ENCODE data around the gene C1orf94. TPM values are rescaled to one million over a fixed set of nuclear protein-coding genes. Genes with fewer than 3 reads are reported as not detected.
A peak's percentile ranks its signal among the peaks of the same experiment; 100 is the strongest.

Gene C1orf94
- total and polyA plus RNA-seq, 2 donors from 2014 or later, result not detected

DNA sequence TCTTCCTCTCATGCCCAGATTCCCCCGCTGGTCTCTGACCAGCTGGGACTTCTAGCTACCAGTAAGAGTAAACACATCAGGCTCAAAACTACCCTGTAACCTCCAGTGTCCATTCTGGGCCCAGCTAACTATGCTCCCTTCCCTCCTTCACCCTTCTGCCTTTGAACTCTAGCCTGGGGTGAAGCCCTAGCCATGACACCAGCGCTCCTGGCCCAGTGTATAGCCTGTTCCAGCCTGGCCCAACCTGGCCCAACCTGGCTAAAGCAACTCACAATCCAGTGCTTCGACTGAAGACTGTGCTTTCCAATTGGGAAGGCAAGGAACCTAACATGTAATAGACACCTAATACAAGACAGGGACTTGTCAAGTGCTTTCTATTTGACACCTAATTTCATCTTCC is 39.3 kb upstream of the C1orf94 start:
- no peak overlapping the region for H3K9ac ChIP-seq (ENCODE audit: low read length in 3 of 3)
- H3K27me3 ChIP-seq (ENCODE audit: control insufficient read depth, insufficient read depth, low read length), result no peaks in the 10 kb centered on the region
- FAIRE-seq (no peak), DNase-seq (peak in 1 of 5 donors; percentile 2)
- H3K36me3 ChIP-seq (ENCODE audit: control insufficient read depth in 2 of 3, insufficient read depth in 3 of 3, low read length in 3 of 3), result no peaks in the 10 kb centered on the region
- H3K9me3 ChIP-seq (ENCODE audit: control insufficient read depth in 2 of 3, insufficient read depth in 1 of 3, low read length in 3 of 3), result no peaks in the 10 kb centered on the region
- intact Hi-C loops (cut with DNase I), result no loop called here
- H3K27ac ChIP-seq (ENCODE audit: low read depth in 2 of 2, low read length in 2 of 2), result no peak overlapping the region
- TF ChIP-seq, protein P1, sequence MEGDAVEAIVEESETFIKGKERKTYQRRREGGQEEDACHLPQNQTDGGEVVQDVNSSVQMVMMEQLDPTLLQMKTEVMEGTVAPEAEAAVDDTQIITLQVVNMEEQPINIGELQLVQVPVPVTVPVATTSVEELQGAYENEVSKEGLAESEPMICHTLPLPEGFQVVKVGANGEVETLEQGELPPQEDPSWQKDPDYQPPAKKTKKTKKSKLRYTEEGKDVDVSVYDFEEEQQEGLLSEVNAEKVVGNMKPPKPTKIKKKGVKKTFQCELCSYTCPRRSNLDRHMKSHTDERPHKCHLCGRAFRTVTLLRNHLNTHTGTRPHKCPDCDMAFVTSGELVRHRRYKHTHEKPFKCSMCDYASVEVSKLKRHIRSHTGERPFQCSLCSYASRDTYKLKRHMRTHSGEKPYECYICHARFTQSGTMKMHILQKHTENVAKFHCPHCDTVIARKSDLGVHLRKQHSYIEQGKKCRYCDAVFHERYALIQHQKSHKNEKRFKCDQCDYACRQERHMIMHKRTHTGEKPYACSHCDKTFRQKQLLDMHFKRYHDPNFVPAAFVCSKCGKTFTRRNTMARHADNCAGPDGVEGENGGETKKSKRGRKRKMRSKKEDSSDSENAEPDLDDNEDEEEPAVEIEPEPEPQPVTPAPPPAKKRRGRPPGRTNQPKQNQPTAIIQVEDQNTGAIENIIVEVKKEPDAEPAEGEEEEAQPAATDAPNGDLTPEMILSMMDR (IDR thresholded peaks at IDR 0.05; ENCODE audit: borderline replicate concordance, extremely low read depth, insufficient read depth), result no peak
- no peaks in the 10 kb centered on the region for H3K4me1 ChIP-seq (ENCODE audit: control insufficient read depth in 2 of 3, insufficient read depth in 2 of 3, low read depth in 1 of 3, low read length in 3 of 3)
- no peak overlapping the region for H3K4me3 ChIP-seq (ENCODE audit: low read length in 3 of 3)

DNA sequence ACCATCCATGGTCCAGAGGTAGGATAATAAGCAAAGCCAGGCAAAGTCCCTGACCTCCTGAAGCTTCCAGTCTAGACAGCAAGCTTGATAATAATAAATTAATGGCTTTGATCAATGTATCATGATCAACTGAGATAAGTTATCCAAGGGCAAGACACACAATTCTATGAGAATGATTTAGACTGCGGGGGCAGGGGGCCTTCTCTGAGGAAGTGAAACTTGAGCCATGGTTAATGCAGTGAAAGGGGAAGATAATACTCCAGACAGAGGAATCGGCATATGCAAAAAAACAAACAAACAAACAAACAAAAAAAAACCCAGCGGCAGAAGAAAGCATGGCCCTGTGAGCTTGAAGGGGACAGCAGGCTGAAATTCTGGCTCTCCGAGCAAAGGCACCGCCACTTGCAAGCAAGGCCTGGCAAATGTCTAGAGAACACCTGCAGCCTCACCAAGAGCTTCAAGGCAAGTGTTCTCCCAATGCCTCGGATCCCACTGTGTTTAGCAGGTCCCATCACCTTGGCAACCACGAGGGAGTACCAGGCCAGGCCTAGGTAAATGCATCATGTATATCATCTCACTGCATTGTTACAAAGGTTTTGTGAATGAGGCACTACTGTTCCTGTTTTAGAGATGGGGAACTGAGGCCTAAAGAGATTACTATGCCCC is 36.6 kb upstream of the C1orf94 start:
- TF ChIP-seq, protein P1 (IDR thresholded peaks at IDR 0.05; ENCODE audit: borderline replicate concordance, extremely low read depth, insufficient read depth), result no peak
- no peak overlapping the region for H3K4me3 ChIP-seq (ENCODE audit: low read length in 3 of 3)
- no peak overlapping the region for H3K9ac ChIP-seq (ENCODE audit: low read length in 3 of 3)
- no peaks in the 10 kb centered on the region for H3K9me3 ChIP-seq (ENCODE audit: control insufficient read depth in 2 of 3, insufficient read depth in 1 of 3, low read length in 3 of 3)
- FAIRE-seq, result no peak
- intact Hi-C loops (cut with DNase I), result no loop called here
- H3K4me1 ChIP-seq (ENCODE audit: control insufficient read depth in 2 of 3, insufficient read depth in 2 of 3, low read depth in 1 of 3, low read length in 3 of 3), result no peaks in the 10 kb centered on the region
- H3K27me3 ChIP-seq (ENCODE audit: control insufficient read depth, insufficient read depth, low read length), result no peaks in the 10 kb centered on the region
- H3K27ac ChIP-seq (ENCODE audit: low read depth in 2 of 2, low read length in 2 of 2), result no peak overlapping the region
- H3K36me3 ChIP-seq (ENCODE audit: control insufficient read depth in 2 of 3, insufficient read depth in 3 of 3, low read length in 3 of 3), result no peaks in the 10 kb centered on the region
- peak in 2 of 5 donors; percentile 1 to 20 for DNase-seq

DNA sequence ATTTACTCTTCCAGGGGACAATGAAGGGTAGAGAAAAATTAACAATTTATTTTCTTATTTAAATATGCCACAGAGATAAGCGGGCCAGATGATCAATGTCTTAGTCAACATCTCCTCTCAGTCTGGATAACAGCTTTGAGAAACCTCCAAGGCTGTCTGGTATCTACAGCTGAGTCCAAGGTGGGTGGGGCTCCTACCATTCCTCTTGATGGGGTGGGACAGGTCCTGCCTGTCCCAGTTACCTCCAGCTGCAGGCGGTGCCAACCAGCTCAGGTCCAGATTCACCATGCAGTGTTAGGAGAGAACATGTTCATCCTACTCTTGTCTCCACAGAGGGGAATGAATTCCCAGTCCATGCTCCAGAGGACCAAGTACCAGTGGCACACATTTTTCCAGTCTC is 32.7 kb upstream of the C1orf94 start:
- intact Hi-C loops (cut with DNase I), result no loop called here
- H3K9ac ChIP-seq (ENCODE audit: low read length in 3 of 3), result no peak overlapping the region
- no peaks in the 10 kb centered on the region for H3K36me3 ChIP-seq (ENCODE audit: control insufficient read depth in 2 of 3, insufficient read depth in 3 of 3, low read length in 3 of 3)
- DNase-seq (no peak), FAIRE-seq (no peak)
- TF ChIP-seq, protein P1 (IDR thresholded peaks at IDR 0.05; ENCODE audit: borderline replicate concordance, extremely low read depth, insufficient read depth), result no peak
- no peaks in the 10 kb centered on the region for H3K27me3 ChIP-seq (ENCODE audit: control insufficient read depth, insufficient read depth, low read length)
- no peaks in the 10 kb centered on the region for H3K9me3 ChIP-seq (ENCODE audit: control insufficient read depth in 2 of 3, insufficient read depth in 1 of 3, low read length in 3 of 3)
- no peak overlapping the region for H3K27ac ChIP-seq (ENCODE audit: low read depth in 2 of 2, low read length in 2 of 2)
- H3K4me3 ChIP-seq (ENCODE audit: low read length in 3 of 3), result no peak overlapping the region
- no peaks in the 10 kb centered on the region for H3K4me1 ChIP-seq (ENCODE audit: control insufficient read depth in 2 of 3, insufficient read depth in 2 of 3, low read depth in 1 of 3, low read length in 3 of 3)

DNA sequence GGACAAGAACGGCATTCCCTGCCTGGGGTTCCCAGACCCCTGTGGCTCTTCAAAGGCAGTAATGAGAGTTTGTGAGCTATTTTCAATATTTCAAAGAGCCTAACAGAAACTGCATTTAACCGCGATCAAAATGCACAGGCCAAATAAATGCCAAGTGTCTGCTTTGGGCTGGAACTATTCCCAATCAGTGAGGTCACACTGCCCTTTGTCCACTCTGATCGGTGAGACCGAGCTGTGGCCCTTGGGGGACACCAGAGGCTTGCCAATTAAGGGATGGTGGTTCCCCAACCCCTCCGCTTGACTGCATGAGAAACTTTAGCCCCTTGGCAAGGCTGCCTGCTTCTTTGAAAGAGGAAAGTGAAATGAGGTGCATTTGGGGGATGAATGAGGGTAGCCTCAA is 31.9 kb upstream of the C1orf94 start:
- H3K27ac ChIP-seq (ENCODE audit: low read depth in 2 of 2, low read length in 2 of 2), result no peak overlapping the region
- no peak for DNase-seq
- H3K36me3 ChIP-seq (ENCODE audit: control insufficient read depth in 2 of 3, insufficient read depth in 3 of 3, low read length in 3 of 3), result no peaks in the 10 kb centered on the region
- no peak for FAIRE-seq
- H3K4me1 ChIP-seq (ENCODE audit: control insufficient read depth in 2 of 3, insufficient read depth in 2 of 3, low read depth in 1 of 3, low read length in 3 of 3), result no peaks in the 10 kb centered on the region
- no peak overlapping the region for H3K9ac ChIP-seq (ENCODE audit: low read length in 3 of 3)
- H3K4me3 ChIP-seq (ENCODE audit: low read length in 3 of 3), result no peak overlapping the region
- intact Hi-C loops (cut with DNase I), result no loop called here
- no peaks in the 10 kb centered on the region for H3K27me3 ChIP-seq (ENCODE audit: control insufficient read depth, insufficient read depth, low read length)
- TF ChIP-seq, protein P1 (IDR thresholded peaks at IDR 0.05; ENCODE audit: borderline replicate concordance, extremely low read depth, insufficient read depth), result no peak
- H3K9me3 ChIP-seq (ENCODE audit: control insufficient read depth in 2 of 3, insufficient read depth in 1 of 3, low read length in 3 of 3), result no peaks in the 10 kb centered on the region
